Liver (tissue), 9 donors: ENCODE data around the gene TMEFF1. TPM values are rescaled to one million over a fixed set of nuclear protein-coding genes. Genes with fewer than 3 reads are reported as not detected.
A peak's percentile ranks its signal among the peaks of the same experiment; 100 is the strongest.
"Not testable (repeated sequence)": the region's sequence is repeated elsewhere in the genome, so short reads cannot be mapped to it uniquely, and the experiment has no call there.

Experiments used
- DNase-seq: peaks from one replicate; pipeline ENCODE4 v3.0.0-alpha.2; 2017; ENCODE audit warnings: low spot score
- H3K27ac ChIP-seq, 2 donors: one replicate each; pipeline ENCODE4 v1.7.0; 2013; ENCODE audit warnings: inconsistent platforms in 2 of 2, low read length in 2 of 2, control low read depth in 1 of 2, low read depth in 1 of 2, mild to moderate bottlenecking in 1 of 2
- H3K27me3 ChIP-seq, 4 donors: one replicate each; pipeline versions ENCODE4 v1.6.1 to v1.7.0; 2013; ENCODE audit warnings: low read length in 3 of 4, inconsistent platforms in 1 of 4, mild to moderate bottlenecking in 1 of 4, moderate library complexity in 1 of 4; ENCODE audit not compliant: control insufficient read depth in 4 of 4, insufficient read depth in 4 of 4
- H3K36me3 ChIP-seq, 4 donors: one replicate each; pipeline versions ENCODE4 v1.6.1 to v1.7.0; 2013; ENCODE audit warnings: low read length in 3 of 4, mild to moderate bottlenecking in 3 of 4, low read depth in 1 of 4, moderate library complexity in 1 of 4; ENCODE audit not compliant: control insufficient read depth in 4 of 4, insufficient read depth in 3 of 4
- H3K4me1 ChIP-seq, 4 donors: one replicate each; pipeline versions ENCODE4 v1.6.1 to v1.7.0; 2013; ENCODE audit warnings: low read length in 3 of 4, mild to moderate bottlenecking in 3 of 4, moderate library complexity in 1 of 4; ENCODE audit not compliant: control insufficient read depth in 4 of 4, insufficient read depth in 4 of 4
- H3K4me3 ChIP-seq, 3 donors: one replicate each; pipeline versions ENCODE4 v1.6.1 to v1.7.0; 2013; ENCODE audit warnings: low read length in 3 of 3, control low read depth in 1 of 3, low read depth in 1 of 3, mild to moderate bottlenecking in 1 of 3
- H3K9ac ChIP-seq, 2 donors: one replicate each; pipeline ENCODE4 v1.7.0; 2013; ENCODE audit warnings: low read length in 2 of 2, mild to moderate bottlenecking in 2 of 2, moderate library complexity in 2 of 2, control low read depth in 1 of 2, low read depth in 1 of 2
- H3K9me3 ChIP-seq, 4 donors: one replicate each; pipeline versions ENCODE4 v1.6.1 to v1.7.0; 2013; ENCODE audit warnings: low read length in 3 of 4; ENCODE audit not compliant: control insufficient read depth in 4 of 4
- EGR1 ChIP-seq, 2 donors: IDR thresholded peaks; 2 replicates each; pipeline ENCODE4 v1.6.1; 2016 to 2018; ENCODE audit warnings: antibody characterized with exemption in 2 of 2, low read depth in 2 of 2
- FOXA1 ChIP-seq: IDR thresholded peaks from 2 replicates; pipeline ENCODE4 v1.6.1; 2016; ENCODE audit warnings: antibody characterized with exemption
- FOXA2 ChIP-seq: IDR thresholded peaks from 2 replicates; pipeline ENCODE4 v1.6.1; 2016; ENCODE audit warnings: antibody characterized with exemption
- GABPA ChIP-seq, 2 donors: IDR thresholded peaks in 1 of 2; conservative IDR thresholded peaks in 1 of 2; 2 replicates each; pipeline ENCODE4 v1.6.1; 2016; ENCODE audit warnings: antibody characterized with exemption in 2 of 2, mild to moderate bottlenecking in 1 of 2, moderate library complexity in 1 of 2
- HNF4A ChIP-seq, 2 donors: conservative IDR thresholded peaks; 2 replicates each; pipeline ENCODE4 v1.6.1; 2016; ENCODE audit warnings: antibody characterized with exemption in 2 of 2, mild to moderate bottlenecking in 2 of 2
- HNF4G ChIP-seq: IDR thresholded peaks from 2 replicates; pipeline ENCODE4 v1.6.1; 2016; ENCODE audit warnings: antibody characterized with exemption
- JUND ChIP-seq, 2 donors: IDR thresholded peaks; 2 replicates each; pipeline ENCODE4 v1.6.1; 2016; ENCODE audit warnings: antibody characterized with exemption in 2 of 2
- RAD21 ChIP-seq, 2 donors: IDR thresholded peaks; 2 replicates each; pipeline ENCODE4 v1.6.1; 2016; ENCODE audit warnings: antibody characterized with exemption in 2 of 2, mild to moderate bottlenecking in 2 of 2
- RXRA ChIP-seq, 2 donors: IDR thresholded peaks; 2 replicates each; pipeline ENCODE4 v1.6.1; 2017 to 2018; ENCODE audit warnings: antibody characterized with exemption in 2 of 2, mild to moderate bottlenecking in 1 of 2
- SP1 ChIP-seq: IDR thresholded peaks from 2 replicates; pipeline ENCODE4 v1.6.1; 2018; ENCODE audit warnings: antibody characterized with exemption, mild to moderate bottlenecking
- TAF1 ChIP-seq: conservative IDR thresholded peaks from 2 replicates; pipeline ENCODE4 v1.6.1; 2016; ENCODE audit warnings: antibody characterized with exemption, mild to moderate bottlenecking
- YY1 ChIP-seq: IDR thresholded peaks from 2 replicates; pipeline ENCODE4 v1.6.1; 2016; ENCODE audit warnings: antibody characterized with exemption, mild to moderate bottlenecking
- WGBS: extraction: QIAGEN DNeasy Blood & Tissue Kit; methylation state at CpG from one replicate; pipeline ENCODE4 v1.1.7; 2013; 5-methylcytosine and 5-hydroxymethylcytosine counted together
- polyA plus RNA-seq, 2 donors: library from polyadenylated mRNA; stranded (reverse) in 1 of 2; unstranded in 1 of 2; fragments of 200-250 nt in 1 of 2; fragments of >200 nt in 1 of 2; fragmentation: Nextera tagmentation in 1 of 2; extraction: Ambion mirVana in 1 of 2; gene quantifications; one replicate each; pipeline versions ENCODE4 v1.2.1 to v1.2.3, GENCODE V29; 2013 to 2015
- total RNA-seq, 2 donors: library from RNA; depleted of rRNA; stranded (reverse); fragments of >200 nt; gene quantifications; one replicate each; pipeline ENCODE4 v1.2.3, GENCODE V29; 2014
- TF ChIP-seq, protein P1 (sequence below): IDR thresholded peaks from 2 replicates; pipeline ENCODE4 v1.6.1; 2016; ENCODE audit warnings: antibody characterized with exemption
- TF ChIP-seq, protein P2 (sequence below): IDR thresholded peaks from 2 replicates; pipeline ENCODE4 v1.6.1; 2016; ENCODE audit warnings: antibody characterized with exemption, mild to moderate bottlenecking
- TF ChIP-seq, protein P3 (sequence below): IDR thresholded peaks from 2 replicates; pipeline ENCODE4 v1.6.1; 2016; ENCODE audit warnings: antibody characterized with exemption
- TF ChIP-seq, protein P4 (sequence below): fragments of 150-350 bp; IDR thresholded peaks from 2 replicates; pipeline ENCODE4 v1.5.1; 2017; ENCODE audit warnings: improper control_type of control experiment, low read depth, low read length; ENCODE audit not compliant: missing input control
- TF ChIP-seq, protein P5 (sequence below): IDR thresholded peaks from 2 replicates; pipeline ENCODE4 v1.6.1; 2016; ENCODE audit warnings: antibody characterized with exemption
- donor health status: healthy.
- donor health status: healthy.
- donor health status: healthy.
- donor health status: healthy.
- donor health status: healthy.

Gene TMEFF1
- total and polyA plus RNA-seq, 4 donors = not detected

DNA sequence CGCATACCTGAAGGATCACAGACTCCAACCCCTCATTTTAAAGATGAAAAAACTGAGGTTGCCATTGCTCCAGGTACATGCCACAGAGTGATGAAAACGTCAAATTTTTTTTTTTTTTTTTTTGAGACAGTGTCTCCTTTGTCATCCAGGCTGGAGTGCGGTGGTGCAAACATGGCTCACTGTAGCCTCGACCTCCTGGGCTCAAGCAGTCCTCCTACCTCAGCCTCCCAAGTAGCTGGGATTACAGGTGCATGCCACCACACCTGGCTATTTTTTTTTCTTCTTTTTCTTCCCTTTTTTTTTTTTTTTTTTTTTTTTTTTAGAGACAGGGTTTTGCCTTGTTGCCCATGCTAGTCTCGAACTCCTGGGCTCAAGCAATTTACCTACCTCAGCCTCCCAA lies 32.5 kb upstream of the TMEFF1 start:
- not testable (repeated sequence) for H3K9me3 ChIP-seq, H3K36me3 ChIP-seq, H3K4me3 ChIP-seq, H3K9ac ChIP-seq, H3K27me3 ChIP-seq, H3K27ac ChIP-seq, DNase-seq
- peaks cover 8 to 26% (median 18%) of the 10 kb centered on the region in 4 donors for H3K4me1 ChIP-seq
- 95% methylated on average over 5 of the region's 5 CpGs for WGBS

DNA sequence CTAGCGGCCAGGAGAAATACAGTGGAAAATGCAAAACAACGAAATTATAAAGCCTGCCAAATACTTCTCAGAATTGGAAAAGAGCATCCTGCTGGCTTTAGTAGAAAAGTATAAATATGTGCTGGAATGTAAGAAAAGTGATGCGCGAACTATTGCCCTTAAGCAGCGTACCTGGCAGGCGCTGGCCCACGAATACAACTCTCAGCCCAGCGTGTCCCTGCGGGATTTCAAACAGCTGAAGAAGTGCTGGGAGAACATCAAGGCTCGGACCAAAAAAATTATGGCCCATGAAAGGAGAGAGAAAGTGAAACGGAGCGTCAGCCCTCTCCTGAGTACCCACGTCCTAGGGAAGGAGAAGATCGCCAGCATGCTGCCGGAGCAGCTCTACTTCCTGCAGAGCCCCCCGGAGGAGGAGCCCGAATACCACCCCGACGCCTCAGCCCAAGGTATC lies 31.0 kb upstream of the TMEFF1 start:
- no peak overlapping the region for H3K4me3 ChIP-seq
- no peak for DNase-seq
- peaks cover 0 to 1% (median 0%) of the 10 kb centered on the region in 4 donors for H3K36me3 ChIP-seq
- TF ChIP-seq EGR1 (IDR thresholded peaks at IDR 0.05; ENCODE audit: low read depth in 2 of 2) (no peak), SP1 (no peak), GABPA (IDR thresholded peaks at IDR 0.05 in 1 of 2, conservative IDR thresholded peaks at IDR 0.05 in 1 of 2) (no peak), RAD21 (IDR thresholded peaks at IDR 0.05) (no peak), YY1 (no peak), HNF4A (conservative IDR thresholded peaks at IDR 0.05) (no peak), FOXA1 (no peak), JUND (IDR thresholded peaks at IDR 0.05) (no peak), HNF4G (no peak), RXRA (IDR thresholded peaks at IDR 0.05) (no peak), TAF1 (no peak), FOXA2 (no peak)
- TF ChIP-seq, protein P1, sequence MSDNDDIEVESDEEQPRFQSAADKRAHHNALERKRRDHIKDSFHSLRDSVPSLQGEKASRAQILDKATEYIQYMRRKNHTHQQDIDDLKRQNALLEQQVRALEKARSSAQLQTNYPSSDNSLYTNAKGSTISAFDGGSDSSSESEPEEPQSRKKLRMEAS = no peak
- TF ChIP-seq, protein P2, sequence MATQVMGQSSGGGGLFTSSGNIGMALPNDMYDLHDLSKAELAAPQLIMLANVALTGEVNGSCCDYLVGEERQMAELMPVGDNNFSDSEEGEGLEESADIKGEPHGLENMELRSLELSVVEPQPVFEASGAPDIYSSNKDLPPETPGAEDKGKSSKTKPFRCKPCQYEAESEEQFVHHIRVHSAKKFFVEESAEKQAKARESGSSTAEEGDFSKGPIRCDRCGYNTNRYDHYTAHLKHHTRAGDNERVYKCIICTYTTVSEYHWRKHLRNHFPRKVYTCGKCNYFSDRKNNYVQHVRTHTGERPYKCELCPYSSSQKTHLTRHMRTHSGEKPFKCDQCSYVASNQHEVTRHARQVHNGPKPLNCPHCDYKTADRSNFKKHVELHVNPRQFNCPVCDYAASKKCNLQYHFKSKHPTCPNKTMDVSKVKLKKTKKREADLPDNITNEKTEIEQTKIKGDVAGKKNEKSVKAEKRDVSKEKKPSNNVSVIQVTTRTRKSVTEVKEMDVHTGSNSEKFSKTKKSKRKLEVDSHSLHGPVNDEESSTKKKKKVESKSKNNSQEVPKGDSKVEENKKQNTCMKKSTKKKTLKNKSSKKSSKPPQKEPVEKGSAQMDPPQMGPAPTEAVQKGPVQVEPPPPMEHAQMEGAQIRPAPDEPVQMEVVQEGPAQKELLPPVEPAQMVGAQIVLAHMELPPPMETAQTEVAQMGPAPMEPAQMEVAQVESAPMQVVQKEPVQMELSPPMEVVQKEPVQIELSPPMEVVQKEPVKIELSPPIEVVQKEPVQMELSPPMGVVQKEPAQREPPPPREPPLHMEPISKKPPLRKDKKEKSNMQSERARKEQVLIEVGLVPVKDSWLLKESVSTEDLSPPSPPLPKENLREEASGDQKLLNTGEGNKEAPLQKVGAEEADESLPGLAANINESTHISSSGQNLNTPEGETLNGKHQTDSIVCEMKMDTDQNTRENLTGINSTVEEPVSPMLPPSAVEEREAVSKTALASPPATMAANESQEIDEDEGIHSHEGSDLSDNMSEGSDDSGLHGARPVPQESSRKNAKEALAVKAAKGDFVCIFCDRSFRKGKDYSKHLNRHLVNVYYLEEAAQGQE = no peak
- TF ChIP-seq, protein P3, sequence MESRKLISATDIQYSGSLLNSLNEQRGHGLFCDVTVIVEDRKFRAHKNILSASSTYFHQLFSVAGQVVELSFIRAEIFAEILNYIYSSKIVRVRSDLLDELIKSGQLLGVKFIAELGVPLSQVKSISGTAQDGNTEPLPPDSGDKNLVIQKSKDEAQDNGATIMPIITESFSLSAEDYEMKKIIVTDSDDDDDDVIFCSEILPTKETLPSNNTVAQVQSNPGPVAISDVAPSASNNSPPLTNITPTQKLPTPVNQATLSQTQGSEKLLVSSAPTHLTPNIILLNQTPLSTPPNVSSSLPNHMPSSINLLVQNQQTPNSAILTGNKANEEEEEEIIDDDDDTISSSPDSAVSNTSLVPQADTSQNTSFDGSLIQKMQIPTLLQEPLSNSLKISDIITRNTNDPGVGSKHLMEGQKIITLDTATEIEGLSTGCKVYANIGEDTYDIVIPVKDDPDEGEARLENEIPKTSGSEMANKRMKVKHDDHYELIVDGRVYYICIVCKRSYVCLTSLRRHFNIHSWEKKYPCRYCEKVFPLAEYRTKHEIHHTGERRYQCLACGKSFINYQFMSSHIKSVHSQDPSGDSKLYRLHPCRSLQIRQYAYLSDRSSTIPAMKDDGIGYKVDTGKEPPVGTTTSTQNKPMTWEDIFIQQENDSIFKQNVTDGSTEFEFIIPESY = no peak
- TF ChIP-seq, protein P4, sequence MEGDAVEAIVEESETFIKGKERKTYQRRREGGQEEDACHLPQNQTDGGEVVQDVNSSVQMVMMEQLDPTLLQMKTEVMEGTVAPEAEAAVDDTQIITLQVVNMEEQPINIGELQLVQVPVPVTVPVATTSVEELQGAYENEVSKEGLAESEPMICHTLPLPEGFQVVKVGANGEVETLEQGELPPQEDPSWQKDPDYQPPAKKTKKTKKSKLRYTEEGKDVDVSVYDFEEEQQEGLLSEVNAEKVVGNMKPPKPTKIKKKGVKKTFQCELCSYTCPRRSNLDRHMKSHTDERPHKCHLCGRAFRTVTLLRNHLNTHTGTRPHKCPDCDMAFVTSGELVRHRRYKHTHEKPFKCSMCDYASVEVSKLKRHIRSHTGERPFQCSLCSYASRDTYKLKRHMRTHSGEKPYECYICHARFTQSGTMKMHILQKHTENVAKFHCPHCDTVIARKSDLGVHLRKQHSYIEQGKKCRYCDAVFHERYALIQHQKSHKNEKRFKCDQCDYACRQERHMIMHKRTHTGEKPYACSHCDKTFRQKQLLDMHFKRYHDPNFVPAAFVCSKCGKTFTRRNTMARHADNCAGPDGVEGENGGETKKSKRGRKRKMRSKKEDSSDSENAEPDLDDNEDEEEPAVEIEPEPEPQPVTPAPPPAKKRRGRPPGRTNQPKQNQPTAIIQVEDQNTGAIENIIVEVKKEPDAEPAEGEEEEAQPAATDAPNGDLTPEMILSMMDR = no peak
- TF ChIP-seq, protein P5, sequence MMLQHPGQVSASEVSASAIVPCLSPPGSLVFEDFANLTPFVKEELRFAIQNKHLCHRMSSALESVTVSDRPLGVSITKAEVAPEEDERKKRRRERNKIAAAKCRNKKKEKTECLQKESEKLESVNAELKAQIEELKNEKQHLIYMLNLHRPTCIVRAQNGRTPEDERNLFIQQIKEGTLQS = no peak
- H3K27ac ChIP-seq = no peak overlapping the region
- no peaks in the 10 kb centered on the region for H3K9me3 ChIP-seq
- WGBS = 91% methylated on average over 19 of the region's 19 CpGs
- H3K4me1 ChIP-seq = peaks cover 8 to 26% (median 18%) of the 10 kb centered on the region in 4 donors
- no peaks in the 10 kb centered on the region for H3K27me3 ChIP-seq
- H3K9ac ChIP-seq = peak overlapping the region in 1 of 2 donors; percentile 21
